ENCODE data around the gene DGCR2. TPM values are rescaled to one million over a fixed set of nuclear protein-coding genes. Genes with fewer than 3 reads are reported as not detected.

Gene DGCR2
- total RNA-seq, 2 experiments from 2014 or later = 31.9 to 35.5 TPM

DNA sequence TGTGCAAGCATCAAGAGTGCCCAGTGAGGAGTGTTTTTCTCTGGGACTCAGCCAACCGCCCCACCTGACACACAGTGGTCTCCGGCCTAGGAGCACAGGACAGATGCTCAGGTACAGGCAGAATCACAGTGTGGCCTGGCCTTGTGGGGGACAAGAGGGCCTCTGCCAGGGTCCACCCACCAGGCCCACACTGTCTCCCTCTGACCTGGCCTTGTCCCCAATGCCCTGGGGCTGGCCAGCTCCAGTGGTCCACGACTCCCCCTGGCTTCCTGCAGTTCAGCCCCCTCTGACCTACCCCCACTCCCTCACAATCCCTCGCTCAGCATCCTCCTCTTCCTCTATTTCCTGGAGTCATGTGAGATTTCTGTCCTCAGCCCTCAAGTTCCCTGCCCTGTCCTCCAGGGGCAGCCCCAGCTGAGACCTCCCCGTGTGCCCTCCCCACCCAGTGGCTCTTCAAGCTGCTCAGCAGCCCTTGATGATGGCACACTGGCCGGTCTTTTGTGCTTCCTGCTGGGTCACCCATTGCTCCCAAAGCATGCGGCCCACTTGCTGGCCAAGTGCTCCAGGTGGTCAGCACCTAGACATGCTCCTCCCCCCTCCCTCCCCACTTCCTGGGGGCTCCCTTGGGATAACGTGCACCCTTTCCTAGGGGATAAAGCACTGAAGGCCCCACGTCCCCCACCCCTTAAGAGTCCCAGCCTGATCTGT is 10.6 kb upstream of the DGCR2 start:
- ChIA-PET CTCF (no interaction called here), POLR2A (interaction anchor here (1.2 to 1.9 kb wide), 2 partner anchors 11 to 12 kb away, joined by 3 to 6 read pairs; partner anchors contain the start of genes DGCR2 and ESS2)
- no peaks in the 10 kb centered on the region for H3K4me1 Mint-ChIP-seq (ENCODE audit: low read depth)
- H3K36me3 Mint-ChIP-seq (ENCODE audit: low read depth) = peaks cover 59% of the 10 kb centered on the region
- Histone ChIP-seq H3K27ac (ENCODE audit: low read depth in 1 of 2, low read length in 2 of 2) (no peak overlapping the region), H3K4me1 (ENCODE audit: insufficient read depth, low read length) (no peaks in the 10 kb centered on the region), H3K4me3 (ENCODE audit: low read length) (no peak overlapping the region), H3K9me3 (ENCODE audit: control insufficient read depth in 1 of 2, insufficient read depth in 1 of 2, low read length in 2 of 2) (no peaks in the 10 kb centered on the region), H3K27me3 (ENCODE audit: control insufficient read depth in 1 of 2, insufficient read depth in 2 of 2, low read length in 2 of 2) (no peaks in the 10 kb centered on the region), H3K36me3 (ENCODE audit: insufficient read depth, low read length) (peaks cover 47% of the 10 kb centered on the region)
- H3K27me3 Mint-ChIP-seq = no peaks in the 10 kb centered on the region
- H3K27ac Mint-ChIP-seq = no peak overlapping the region
- intact Hi-C loops (cut with DNase I, micrococcal nuclease) = no loop called here
- no peak for DNase-seq
- H3K9me3 Mint-ChIP-seq = no peaks in the 10 kb centered on the region
- TF ChIP-seq, protein P1, sequence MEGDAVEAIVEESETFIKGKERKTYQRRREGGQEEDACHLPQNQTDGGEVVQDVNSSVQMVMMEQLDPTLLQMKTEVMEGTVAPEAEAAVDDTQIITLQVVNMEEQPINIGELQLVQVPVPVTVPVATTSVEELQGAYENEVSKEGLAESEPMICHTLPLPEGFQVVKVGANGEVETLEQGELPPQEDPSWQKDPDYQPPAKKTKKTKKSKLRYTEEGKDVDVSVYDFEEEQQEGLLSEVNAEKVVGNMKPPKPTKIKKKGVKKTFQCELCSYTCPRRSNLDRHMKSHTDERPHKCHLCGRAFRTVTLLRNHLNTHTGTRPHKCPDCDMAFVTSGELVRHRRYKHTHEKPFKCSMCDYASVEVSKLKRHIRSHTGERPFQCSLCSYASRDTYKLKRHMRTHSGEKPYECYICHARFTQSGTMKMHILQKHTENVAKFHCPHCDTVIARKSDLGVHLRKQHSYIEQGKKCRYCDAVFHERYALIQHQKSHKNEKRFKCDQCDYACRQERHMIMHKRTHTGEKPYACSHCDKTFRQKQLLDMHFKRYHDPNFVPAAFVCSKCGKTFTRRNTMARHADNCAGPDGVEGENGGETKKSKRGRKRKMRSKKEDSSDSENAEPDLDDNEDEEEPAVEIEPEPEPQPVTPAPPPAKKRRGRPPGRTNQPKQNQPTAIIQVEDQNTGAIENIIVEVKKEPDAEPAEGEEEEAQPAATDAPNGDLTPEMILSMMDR (IDR thresholded peaks at IDR 0.05) = no peak
- no peak for ATAC-seq (ENCODE audit: poor library complexity)
- H3K4me3 Mint-ChIP-seq = no peak overlapping the region

DNA sequence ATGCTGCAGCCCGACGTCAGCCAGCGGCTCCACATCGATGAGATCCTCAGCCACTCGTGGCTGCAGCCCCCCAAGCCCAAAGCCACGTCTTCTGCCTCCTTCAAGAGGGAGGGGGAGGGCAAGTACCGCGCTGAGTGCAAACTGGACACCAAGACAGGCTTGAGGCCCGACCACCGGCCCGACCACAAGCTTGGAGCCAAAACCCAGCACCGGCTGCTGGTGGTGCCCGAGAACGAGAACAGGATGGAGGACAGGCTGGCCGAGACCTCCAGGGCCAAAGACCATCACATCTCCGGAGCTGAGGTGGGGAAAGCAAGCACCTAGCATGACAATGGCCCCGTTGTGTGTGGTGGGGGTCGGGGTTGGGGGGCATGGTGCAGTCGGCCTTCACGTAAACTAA is 9.9 kb upstream of the DGCR2 start:
- Histone ChIP-seq H3K27ac (ENCODE audit: low read depth in 1 of 2, low read length in 2 of 2) (no peak overlapping the region), H3K4me1 (ENCODE audit: insufficient read depth, low read length) (no peaks in the 10 kb centered on the region), H3K9me3 (ENCODE audit: control insufficient read depth in 1 of 2, insufficient read depth in 1 of 2, low read length in 2 of 2) (no peaks in the 10 kb centered on the region), H3K27me3 (ENCODE audit: control insufficient read depth in 1 of 2, insufficient read depth in 2 of 2, low read length in 2 of 2) (no peaks in the 10 kb centered on the region), H3K36me3 (ENCODE audit: insufficient read depth, low read length) (peaks cover 40% of the 10 kb centered on the region), H3K4me3 (ENCODE audit: low read length) (no peak overlapping the region)
- ChIA-PET POLR2A (no interaction called here), CTCF (interaction anchor here (1.9 kb wide), 1 partner anchor 17 kb away, joined by 5 read pairs; no protein-coding TSS in a partner anchor)
- DNase-seq (no peak), ATAC-seq (ENCODE audit: poor library complexity) (no peak)
- intact Hi-C loops (cut with DNase I, micrococcal nuclease) = no loop called here
- H3K27me3 Mint-ChIP-seq = no peaks in the 10 kb centered on the region
- H3K36me3 Mint-ChIP-seq (ENCODE audit: low read depth) = peaks cover 52% of the 10 kb centered on the region
- H3K9me3 Mint-ChIP-seq = no peaks in the 10 kb centered on the region
- TF ChIP-seq, protein P1 (IDR thresholded peaks at IDR 0.05) = no peak
- no peaks in the 10 kb centered on the region for H3K4me1 Mint-ChIP-seq (ENCODE audit: low read depth)
- H3K4me3 Mint-ChIP-seq = no peak overlapping the region
- no peak overlapping the region for H3K27ac Mint-ChIP-seq

DNA sequence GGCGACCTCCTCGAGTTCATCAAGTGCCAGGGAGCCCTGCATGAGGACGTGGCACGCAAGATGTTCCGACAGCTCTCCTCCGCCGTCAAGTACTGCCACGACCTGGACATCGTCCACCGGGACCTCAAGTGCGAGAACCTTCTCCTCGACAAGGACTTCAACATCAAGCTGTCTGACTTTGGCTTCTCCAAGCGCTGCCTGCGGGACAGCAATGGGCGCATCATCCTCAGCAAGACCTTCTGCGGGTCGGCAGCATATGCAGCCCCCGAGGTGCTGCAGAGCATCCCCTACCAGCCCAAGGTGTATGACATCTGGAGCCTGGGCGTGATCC is 9.4 kb upstream of the DGCR2 start:
- DNase-seq (no peak), ATAC-seq (ENCODE audit: poor library complexity) (no peak)
- ChIA-PET CTCF (interaction anchor here (1.9 kb wide), 1 partner anchor 16 kb away, joined by 5 read pairs; no protein-coding TSS in a partner anchor), POLR2A (no interaction called here)
- no peaks in the 10 kb centered on the region for H3K27me3 ChIP-seq (ENCODE audit: control insufficient read depth in 1 of 2, insufficient read depth in 2 of 2, low read length in 2 of 2)
- H3K36me3 ChIP-seq (ENCODE audit: insufficient read depth, low read length) = peaks cover 35% of the 10 kb centered on the region
- Mint-ChIP-seq H3K27ac (no peak overlapping the region), H3K9me3 (no peaks in the 10 kb centered on the region), H3K27me3 (no peaks in the 10 kb centered on the region), H3K4me3 (no peak overlapping the region), H3K36me3 (ENCODE audit: low read depth) (peaks cover 47% of the 10 kb centered on the region), H3K4me1 (ENCODE audit: low read depth) (no peaks in the 10 kb centered on the region)
- no peak overlapping the region for H3K27ac ChIP-seq (ENCODE audit: low read depth in 1 of 2, low read length in 2 of 2)
- TF ChIP-seq, protein P1 (IDR thresholded peaks at IDR 0.05) = no peak
- H3K4me3 ChIP-seq (ENCODE audit: low read length) = no peak overlapping the region
- H3K4me1 ChIP-seq (ENCODE audit: insufficient read depth, low read length) = no peaks in the 10 kb centered on the region
- no peaks in the 10 kb centered on the region for H3K9me3 ChIP-seq (ENCODE audit: control insufficient read depth in 1 of 2, insufficient read depth in 1 of 2, low read length in 2 of 2)
- intact Hi-C loops (cut with DNase I, micrococcal nuclease) = no loop called here
